NCI-H1105 (cell line): ENCODE measurements around the gene SECISBP2.

Experiments
- DNase-seq: peaks from one replicate; lab custom pipeline; 2025; lab: John Stamatoyannopoulos, UW

SECISBP2 gene

DNA sequence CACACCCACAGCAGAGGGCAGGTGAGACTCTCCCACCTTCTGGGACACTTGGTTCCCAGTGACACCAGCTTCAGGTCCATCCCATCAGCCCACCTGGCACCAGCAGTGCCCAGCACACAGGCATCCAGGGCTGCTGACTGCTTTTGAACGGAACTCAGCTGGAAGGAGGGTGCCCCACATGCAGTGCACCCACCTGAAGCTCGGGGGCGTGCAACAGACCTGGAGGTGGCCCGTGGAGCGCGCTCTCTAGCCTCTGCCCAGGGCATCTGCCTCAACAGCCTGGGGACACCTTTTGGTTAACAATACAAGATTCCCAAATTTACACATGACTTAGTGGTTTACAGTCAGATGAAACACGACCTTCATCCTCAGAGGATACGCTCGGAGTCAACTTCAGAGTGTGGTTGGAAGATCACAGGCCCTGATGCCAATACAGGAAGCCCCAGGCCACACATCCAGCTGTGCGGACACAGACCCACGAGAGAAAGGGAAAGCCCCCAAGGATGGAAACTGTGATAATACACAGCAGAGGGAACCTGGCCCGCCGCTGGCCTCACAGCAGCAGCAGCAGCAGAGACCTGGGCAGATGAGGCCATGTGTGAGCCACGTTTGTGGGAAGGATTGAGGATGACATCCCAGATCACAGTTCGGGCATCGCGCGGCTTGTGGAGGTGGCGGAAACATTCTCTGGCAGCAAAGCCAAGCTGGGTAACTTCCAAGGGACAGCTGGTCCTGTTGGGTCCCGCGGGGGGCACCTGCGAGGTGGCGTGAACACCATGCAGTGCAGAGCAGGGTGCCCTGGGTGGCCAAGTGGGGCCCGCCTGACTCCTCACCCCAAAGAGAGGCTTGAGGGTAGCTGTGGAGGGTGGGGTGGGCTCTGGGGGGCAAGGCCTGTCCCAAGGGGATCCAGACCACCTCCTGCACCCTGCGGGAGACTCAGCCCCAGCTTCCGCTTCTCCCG, 64.0 kb downstream of the SECISBP2 start:
- DNase-seq, result no peak

DNA sequence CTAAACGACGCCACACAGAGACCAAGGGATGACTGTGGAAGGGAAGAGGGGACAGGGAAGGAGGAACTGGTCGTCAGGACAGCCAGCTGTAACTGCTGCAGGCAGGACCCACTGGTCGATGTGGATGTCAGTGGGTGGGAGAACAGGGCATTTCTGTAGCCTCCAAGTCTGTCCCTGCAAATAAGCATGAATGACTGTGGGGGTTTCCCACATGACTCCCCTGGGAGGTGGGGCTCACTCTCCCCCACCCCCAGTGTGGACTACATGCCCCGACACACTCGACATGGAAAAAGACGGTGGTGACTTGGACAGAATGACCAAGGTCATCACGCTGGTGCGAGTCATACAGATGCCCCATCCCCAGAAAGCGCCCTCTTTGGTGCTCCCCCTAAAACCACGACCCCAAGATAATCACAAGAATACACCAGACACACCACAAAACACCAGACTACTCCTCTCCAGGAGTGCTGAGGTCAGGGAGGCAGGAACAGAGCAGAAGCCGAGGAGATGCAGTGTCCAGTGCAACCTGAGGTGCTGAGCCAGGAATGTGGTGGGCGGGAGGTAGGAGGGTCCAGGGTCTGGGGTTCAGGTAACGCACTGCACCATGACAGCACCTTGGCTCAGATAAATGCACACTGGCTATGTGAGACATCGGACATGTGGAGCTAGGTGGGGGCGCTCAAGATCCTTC, 64.9 kb downstream of the SECISBP2 start:
- no peak for DNase-seq

DNA sequence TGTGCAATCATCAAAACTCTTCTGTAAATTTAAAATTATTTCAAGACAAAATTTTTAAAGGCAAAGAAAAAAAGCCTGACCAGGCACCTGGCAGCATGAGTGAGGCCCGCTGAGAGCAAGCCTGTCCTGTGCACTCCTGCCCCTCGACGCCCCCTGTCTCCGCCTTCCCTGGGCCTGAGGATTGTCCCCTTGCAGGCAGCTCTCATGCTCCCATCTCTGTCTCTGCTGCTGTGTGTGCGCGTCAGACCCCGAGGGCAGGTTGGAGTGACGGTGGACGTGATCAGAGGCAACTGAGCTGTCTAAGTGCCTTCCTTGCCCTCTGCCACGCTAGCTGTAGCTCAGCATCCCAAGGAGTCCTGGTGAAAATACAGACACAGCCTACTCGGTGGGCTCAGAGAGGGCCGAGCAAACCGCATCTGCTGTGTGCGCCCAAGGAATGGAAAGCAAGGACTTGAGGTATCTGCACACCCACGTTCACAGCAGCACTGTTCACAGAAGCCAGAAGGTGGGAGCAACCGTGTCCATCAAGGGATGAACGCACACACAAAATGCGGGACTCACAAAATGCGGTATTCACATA, 65.5 kb downstream of the SECISBP2 start:
- DNase-seq, result no peak

DNA sequence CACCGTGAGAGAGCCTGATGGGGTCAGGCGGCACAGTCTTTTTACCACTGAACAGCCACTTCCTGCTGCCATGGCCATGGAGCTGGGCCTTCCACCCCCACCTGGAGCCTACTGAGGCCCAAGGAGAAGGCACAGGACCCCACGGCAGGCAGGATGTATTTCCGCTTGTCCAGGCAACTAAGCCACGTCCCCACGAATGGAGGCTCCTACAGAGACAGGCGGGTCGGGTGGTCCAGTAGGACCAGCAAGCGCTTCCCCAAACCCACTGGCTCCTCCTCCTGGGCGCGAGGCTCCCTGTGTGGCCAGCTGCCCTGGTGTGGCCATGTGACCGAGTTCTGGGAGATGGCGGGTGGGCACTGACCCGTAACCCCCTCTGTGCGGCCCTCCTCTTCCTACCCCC, 66.5 kb downstream of the SECISBP2 start:
- DNase-seq, result no peak

DNA sequence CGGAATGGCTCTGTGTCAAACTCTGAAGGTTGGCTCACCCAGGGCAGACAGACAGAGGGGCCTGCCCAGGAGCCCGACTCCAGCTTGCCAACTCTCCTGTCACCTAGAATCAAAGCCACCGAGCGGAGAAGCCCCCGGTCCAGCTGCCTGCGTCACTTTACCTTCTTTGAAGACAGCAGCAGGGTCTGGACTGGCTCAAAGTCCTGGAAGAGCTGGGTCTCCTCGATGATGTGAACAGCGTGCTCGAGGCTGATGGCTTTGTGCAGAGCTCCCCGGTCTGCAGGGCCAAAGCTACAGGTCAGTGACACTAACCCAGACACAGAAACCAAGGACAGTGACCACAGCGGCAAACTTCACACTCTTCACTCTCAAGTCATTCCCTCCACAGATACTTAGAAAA, 67.9 kb downstream of the SECISBP2 start:
- DNase-seq, result no peak

DNA sequence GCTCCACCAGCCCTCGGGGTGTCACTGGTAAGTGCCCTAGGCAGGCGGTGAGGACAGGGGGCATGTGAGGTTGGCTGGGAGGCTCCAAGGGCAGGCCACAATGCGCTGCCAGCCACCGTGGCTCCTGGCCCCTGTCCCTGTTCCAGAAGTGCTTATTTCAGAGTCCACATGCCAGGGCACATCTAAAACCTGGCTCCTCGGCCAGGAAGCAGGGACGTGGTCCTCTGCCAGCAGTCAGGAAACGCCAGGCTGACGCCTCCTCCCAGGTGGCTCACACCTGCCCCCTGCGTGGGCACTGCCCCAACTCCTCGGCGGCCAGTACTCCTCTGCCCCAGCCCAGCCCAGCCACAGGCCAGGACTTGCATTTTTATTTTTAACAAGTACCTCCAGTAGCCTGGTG, 68.5 kb downstream of the SECISBP2 start:
- peak; percentile 82 for DNase-seq

DNA sequence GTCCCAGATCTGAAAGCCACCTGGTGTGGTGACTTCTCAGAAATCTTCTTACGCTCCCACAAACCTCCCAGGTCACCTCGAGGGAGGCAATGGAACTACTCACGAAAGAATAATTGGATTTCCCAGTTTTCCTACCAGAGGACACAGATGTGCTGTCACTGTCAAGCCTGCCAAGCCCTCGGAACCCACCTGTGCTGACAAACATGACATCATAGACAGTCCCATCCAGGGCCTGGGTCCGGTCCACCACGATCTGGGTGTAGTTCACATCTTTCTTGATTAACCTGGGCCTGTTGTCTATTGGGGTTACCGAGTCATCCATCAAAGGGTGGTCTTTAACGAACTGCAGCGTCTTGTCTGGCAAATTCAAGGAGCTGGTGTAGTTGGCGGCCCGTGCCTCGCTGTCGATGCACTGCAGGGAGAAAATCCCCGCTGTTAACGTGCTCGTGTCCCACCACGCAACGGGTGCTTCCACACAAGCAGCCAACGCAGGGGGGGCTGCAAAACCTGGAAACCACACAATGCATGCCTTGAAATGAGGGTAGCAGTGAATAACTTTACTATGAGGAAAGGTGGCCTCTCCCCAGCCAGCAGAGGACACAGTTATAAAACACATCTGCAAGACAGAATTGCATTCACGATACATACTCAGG, 69.0 kb downstream of the SECISBP2 start:
- DNase-seq, result no peak

DNA sequence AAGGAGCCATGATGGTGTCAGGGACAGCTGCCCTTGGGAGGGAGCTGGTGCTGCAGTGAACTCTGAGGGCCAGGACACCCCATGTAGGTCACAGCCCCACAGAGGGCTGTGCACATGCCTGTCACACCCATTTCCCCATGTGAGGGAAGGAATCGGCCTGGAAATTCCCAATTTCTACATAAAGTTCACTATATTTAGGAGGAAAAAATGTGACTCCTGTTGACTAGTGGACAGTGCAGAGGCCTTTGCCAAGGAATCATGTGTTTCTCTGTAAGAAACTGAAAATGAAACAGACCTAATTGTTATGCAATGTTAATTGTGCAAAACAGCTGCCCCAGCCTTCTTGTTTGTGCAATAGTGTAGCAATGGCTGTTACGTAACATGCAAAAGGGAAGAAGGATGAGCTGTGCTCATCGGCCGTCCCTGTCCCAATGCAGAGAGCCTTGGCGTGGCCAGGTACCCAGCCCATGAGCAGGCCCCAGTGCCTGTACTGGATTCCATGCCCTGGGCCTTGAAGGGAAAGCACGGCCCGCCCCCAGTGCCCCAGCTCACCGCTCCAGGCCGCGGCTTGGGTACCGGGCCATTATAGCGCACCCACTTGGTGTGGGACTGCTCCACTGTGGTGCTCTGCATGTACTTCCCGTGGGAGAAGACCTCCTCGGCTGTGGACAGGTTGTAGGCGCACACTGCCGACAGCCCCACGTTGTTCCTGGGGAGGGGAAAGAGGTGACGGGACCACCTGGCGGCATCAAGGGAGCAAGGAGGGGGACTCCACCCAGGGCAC, 70.0 kb downstream of the SECISBP2 start:
- DNase-seq, result no peak

DNA sequence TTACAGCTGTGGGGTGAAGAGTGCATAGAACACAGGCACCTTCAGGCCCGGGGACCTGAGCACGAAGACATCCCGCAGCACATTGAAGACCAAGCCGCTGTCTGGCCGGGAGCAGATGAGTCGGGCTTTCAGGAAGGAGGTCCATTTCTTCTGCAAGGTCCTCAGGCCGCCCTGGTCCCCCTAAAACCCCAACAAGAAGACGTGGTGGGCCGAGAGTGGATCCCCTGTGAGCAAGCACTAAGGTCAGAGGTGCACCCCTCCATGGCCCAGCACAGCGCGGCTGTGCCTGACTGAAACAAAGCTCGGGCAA, 70.5 kb downstream of the SECISBP2 start:
- no peak for DNase-seq

DNA sequence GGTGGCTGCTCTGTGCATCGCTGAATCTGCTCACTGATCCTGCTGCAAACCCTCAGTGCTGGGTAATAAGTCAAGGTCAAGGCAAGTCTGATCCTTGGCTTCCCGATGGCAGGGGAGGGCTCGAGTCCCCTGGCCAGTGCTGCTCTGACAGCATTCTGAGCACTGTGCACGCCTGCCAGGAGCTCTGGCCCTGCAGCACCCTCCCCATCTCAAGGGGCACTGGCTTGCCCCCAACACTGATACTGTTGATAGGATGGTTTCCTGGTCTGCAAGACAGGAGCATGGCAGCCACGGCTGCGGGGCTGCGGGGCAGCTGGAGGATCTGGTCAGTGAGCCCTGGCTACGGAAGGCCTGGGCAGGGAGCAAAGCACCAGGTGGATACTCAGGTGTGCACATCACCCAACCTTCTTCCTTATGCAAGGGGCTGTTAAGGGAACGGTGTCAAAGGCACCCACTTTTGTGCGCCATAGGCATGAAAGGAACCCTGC, 71.8 kb downstream of the SECISBP2 start:
- DNase-seq, result no peak

DNA sequence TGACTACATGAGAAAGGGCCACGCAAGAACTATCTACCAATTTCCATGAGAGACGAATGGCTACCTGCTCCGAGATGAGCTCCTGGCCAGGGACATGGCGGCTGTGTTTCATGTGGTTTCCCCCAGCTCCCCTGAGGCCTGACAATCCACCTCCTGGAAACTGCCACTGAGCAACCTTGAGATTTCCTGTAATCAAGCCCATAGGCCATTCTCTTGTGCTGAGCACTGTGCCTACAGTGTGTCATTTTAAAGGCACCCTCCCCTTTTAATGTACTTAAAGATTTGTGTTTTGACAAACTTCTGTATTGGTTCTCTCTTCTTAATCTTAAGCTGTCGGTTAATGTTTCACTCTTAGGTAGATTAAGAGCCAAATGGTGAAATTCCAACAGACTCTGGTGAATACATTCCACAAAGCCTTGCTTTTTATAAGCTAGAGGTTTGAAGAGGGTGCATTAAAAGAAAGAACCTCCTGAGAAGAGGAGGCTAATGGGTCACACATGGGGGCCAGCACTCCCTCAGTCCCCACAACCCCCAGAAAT, 72.3 kb downstream of the SECISBP2 start:
- DNase-seq, result no peak

DNA sequence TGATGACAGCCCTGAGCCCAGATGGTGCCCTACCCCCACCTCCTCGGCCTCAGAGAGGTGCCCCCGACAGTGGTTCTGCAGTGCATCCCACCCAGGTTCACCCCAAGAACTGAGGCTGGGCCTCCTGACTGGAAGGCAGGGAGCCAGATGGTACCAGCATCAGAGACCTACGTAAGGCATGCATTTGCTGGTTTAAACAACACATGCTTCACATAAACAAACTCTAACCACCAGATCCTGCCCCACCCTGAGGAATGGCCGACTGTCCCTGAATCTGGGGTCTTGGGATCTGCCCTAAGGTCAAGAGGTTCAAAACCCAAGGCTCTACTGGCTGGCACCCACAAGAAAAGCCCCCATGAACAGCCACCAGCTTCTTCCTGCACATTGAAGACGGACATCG, 73.3 kb downstream of the SECISBP2 start:
- DNase-seq, result no peak

DNA sequence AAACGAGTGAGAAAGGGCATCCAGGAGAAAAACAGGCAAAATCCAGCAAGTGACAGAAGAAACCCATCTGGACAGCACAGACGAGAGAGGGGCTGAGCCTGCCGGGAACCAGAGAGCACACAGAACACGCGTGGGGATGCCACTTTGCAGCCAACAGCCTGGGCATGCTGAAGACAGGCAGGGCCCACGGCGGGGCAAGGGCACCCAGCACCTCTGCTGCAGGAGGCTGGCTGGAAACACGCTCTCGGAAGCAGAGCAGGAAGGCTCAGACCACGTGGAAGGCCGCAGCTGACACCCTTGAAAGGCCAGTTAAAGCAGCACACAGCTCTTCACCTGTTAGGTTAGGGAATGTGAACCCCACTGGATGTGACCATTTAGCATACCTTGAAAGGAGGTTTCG, 76.1 kb downstream of the SECISBP2 start:
- DNase-seq, result no peak

DNA sequence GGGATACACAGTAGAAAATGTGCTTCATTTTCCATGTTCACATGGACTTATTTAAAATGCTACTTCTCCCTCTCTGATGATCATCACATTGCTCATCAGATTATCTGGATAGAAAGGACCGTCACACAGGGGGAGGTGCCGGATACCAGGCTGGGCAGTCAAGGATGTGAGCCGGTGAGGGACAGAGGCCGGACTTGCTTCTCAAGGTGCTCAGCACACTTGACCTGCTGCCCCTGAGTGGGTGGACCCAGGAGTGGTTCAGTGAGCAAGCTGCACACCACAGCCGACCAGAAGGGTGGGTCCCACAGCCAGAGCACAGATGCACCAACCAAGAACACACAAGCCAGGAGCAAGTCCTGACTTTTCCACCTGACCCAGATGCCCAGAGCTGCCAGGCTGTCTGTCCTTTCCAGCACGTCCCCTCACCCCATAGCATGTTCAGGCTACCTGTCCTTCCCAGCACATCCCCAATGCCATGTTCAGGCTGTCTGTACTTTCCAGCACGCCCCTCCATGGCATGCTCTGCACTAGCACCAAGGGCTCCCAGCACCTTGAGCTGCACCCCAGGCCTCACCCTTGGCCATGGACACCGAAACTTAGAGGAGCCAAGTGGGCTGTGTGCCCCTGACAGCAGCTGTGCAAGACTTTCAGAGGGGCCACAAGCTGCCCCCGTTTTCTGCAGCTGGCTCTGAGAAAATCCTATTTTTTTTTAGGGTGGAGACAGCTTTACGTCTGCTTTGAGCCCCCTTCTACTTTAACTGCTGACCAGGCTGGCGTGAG, 77.8 kb downstream of the SECISBP2 start:
- no peak for DNase-seq

DNA sequence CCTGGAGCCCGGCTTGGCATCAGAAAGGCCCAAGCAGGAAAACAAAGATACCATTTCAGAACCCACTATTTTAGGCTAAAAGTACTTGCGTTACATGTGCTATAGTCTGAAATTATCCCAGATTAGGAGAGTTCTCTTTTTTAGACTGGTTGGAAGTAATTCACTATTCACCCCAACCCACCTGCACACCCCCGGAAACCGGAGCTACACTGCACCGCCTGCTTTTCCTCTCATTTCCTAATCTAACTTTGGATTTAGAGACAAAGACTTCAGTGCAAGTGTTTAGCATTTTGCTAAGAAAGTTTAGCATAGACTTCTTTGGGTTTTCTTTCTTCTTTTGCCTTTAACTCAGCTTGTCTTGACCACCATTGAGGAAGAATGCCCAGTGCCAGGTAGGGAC, 79.2 kb downstream of the SECISBP2 start:
- no peak for DNase-seq

DNA sequence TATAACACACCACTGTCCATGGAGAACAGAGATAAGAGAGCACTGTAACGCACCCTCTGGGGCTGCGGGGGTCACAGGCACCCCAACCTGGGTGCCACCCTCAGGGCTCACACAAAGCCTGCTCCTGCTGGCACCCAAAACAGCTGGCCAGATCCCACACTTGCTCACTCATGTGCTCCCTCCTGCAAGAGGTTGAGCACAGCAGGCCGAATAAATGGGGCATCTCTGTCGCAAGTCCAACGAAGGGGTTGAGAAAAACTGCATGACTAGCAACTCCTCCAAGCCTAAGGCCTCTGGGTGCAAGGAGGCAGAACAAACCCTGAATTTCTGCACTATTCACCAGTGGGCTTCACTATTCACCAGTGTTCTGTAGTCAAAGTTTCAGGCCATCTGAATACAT, 80.3 kb downstream of the SECISBP2 start:
- no peak for DNase-seq

DNA sequence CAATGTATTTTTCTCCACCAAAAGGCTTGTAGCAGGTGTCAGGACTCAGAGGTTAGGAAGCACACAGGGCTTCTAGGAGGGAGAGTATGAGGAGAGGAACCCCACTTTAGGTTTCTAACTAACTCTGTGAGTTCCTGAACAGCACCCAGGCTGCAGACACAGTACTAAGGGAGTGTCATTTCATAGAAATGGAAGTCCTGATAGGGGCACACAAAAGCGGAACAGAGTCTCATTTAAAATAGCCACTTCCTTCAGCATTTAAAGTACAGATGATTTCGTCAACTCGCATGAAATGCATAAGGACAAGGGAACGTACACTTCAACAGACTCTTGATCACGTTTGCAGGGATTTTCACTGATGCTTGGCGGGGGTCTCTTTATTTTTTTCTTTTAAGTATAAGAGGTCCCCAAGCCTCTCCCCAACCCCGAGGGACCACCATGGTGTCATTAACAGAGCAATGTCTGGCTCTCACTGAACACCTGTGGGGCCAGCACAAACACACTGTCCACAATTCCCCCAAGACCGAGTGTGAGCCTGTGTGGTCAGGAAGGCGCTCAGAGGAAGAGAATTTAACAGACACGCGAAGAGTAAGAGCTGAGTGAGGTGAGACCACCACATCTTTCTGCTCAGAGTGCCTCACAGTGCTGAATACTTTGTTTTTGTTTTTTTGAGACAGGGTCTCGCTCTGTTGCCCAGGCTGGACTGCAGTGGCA, 82.3 kb downstream of the SECISBP2 start:
- no peak for DNase-seq

DNA sequence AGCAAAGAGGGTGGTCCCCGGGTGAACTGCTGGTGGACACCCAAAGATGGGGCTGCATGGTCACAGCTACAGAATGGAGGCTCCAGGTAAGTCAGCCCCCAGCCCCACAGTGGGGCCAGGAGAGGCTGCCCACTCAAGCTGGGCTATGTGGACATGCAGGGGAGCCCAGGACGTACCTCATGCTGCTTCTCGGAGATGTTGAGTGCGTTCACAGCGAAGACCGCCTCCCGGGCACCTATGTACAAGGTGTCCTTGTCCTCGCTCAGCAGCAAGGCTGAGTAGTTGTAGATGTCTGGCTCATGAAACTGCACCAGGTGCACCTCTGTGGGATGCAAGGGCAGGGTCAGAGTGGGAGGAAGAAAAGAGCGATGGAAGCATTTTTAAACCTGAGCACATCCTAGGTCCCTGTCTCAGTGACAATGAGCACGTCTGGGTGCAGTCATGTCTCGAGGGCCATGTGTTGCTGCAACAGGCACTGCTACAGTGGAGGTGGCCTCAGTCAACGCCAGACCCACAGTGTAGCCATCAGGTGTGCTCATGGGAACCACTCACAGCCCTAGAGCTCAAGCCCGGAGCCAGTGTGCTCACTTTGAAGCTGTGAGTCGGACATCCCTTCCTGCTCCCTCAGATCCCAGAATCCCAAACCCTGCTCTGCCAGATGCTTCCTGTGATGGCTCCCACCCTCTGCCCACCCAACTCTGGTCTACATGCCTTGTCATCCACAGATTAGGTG, 84.6 kb downstream of the SECISBP2 start:
- DNase-seq, result no peak

DNA sequence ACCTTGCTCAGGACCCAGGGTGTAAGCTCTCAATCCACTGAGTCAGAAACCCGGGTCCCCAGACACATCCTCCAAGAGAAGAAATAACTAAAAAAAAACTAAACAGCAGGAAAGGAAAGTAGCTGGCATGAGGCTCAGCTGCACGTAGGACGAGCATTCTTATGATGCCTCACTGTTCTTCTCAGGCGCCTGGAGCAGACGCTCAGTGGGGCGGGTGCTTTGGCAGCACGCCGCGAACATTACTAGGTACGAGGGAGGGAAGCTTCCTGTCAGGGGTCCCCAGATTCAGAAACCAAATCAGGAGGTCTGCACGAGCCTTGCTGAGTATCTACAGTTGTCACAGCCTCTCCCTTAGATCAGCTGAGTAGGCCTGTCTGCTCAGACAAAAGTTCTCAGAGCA, 85.8 kb downstream of the SECISBP2 start:
- DNase-seq, result no peak
